ENCODE results near the gene COL25A1.
"Not testable (repeated sequence)": the region's sequence is repeated elsewhere in the genome, so short reads cannot be mapped to it uniquely, and the experiment has no call there.

COL25A1 gene

DNA sequence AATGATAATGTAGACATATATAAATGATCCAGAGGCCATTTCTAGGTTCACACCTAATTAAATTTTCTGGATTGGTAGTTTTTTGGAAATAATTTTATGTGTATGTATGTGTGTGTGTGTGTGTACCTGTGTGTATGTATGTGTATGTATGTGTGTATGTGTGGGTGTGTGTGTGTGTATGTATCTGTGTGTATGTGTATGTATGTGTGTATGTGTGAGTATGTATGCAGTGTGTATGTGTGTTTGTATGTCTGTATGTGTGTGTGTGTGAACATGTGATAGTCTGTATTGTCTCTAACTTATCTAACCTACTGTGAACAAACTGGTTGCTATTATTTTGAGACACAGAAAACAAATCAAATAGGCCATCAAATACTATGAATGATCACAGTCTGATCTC is 152.6 kb downstream of the COL25A1 start:
- DNase-seq (ENCODE audit: low read depth): no peak
- TF ChIP-seq, protein P1, sequence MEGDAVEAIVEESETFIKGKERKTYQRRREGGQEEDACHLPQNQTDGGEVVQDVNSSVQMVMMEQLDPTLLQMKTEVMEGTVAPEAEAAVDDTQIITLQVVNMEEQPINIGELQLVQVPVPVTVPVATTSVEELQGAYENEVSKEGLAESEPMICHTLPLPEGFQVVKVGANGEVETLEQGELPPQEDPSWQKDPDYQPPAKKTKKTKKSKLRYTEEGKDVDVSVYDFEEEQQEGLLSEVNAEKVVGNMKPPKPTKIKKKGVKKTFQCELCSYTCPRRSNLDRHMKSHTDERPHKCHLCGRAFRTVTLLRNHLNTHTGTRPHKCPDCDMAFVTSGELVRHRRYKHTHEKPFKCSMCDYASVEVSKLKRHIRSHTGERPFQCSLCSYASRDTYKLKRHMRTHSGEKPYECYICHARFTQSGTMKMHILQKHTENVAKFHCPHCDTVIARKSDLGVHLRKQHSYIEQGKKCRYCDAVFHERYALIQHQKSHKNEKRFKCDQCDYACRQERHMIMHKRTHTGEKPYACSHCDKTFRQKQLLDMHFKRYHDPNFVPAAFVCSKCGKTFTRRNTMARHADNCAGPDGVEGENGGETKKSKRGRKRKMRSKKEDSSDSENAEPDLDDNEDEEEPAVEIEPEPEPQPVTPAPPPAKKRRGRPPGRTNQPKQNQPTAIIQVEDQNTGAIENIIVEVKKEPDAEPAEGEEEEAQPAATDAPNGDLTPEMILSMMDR (conservative IDR thresholded peaks at IDR 0.05; ENCODE audit: control insufficient read depth, insufficient read depth, low read depth, low read length): no peak
- H3K4me3 ChIP-seq (ENCODE audit: control insufficient read depth, low read depth, low read length): no peak overlapping the region

DNA sequence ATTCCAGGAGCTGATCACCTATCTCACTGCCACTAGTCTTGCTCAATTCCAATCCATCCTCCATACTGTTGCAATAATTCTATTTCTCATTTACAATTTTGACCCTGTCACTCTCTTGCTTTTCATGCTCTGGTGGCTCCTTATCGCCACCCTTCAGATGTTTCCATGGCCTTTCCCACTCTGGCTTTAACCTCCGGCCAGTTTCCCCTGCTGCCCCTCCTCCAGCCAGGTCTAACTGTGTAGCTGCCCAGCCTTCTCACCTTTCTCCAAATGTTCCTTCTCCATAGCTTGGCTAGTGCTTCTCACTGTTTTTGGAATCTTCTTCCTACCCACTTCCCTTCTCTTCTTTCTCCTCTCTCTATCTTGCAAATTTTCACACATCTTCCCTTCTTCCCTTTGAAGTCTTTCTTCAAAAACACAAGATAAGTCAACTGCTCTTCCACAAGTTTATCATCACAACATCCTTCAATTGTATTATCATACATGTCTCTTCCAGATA is 153.8 kb downstream of the COL25A1 start:
- no peak for DNase-seq (ENCODE audit: low read depth)
- TF ChIP-seq, protein P1 (conservative IDR thresholded peaks at IDR 0.05; ENCODE audit: control insufficient read depth, insufficient read depth, low read depth, low read length): no peak
- no peak overlapping the region for H3K4me3 ChIP-seq (ENCODE audit: control insufficient read depth, low read depth, low read length)

DNA sequence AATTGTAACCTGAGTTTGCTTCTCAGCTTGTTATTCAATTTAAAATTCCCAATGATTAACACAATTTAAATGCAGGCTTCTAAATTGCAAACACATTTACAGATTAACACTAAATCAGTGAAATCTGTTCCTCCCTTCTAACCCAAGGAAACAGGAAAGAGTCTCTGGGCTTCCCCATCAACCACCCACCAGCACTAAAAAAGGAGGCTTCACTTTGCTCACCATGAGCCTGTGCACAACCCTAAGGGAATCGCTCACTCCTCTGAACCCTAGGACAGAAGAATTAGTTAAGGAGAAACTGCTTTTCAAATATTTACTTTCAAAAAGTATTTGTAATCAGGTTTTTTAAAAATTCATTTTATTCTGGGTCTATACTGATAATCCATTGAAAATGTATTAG is 155.3 kb downstream of the COL25A1 start:
- TF ChIP-seq, protein P1 (conservative IDR thresholded peaks at IDR 0.05; ENCODE audit: control insufficient read depth, insufficient read depth, low read depth, low read length): no peak

DNA sequence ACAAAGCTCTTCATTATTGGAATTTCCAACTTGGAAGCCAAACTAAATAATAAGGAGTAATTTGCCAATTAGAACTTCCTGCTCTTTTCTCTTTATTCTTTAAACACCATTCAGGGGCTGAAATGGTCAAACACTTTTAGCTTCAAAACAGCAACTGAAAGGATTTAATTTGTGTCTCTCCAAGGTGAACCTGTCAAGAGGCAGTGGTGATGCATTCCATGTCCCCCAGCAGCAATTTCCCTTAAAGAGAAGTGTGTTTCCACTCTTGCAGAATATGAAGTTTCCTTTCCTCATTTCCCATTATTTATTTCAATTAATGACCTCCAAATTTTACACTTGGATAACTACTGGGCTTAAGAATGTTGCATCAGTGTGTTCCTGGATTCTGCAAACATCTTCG is 156.0 kb downstream of the COL25A1 start:
- TF ChIP-seq, protein P1 (conservative IDR thresholded peaks at IDR 0.05; ENCODE audit: control insufficient read depth, insufficient read depth, low read depth, low read length): no peak
- no peak overlapping the region for H3K4me3 ChIP-seq (ENCODE audit: control insufficient read depth, low read depth, low read length)
- no peak for DNase-seq (ENCODE audit: low read depth)

More for the DNA sequence above, 155.3 kb downstream of the COL25A1 start:
- no peak for DNase-seq (ENCODE audit: low read depth)
- H3K4me3 ChIP-seq (ENCODE audit: control insufficient read depth, low read depth, low read length): no peak overlapping the region

DNA sequence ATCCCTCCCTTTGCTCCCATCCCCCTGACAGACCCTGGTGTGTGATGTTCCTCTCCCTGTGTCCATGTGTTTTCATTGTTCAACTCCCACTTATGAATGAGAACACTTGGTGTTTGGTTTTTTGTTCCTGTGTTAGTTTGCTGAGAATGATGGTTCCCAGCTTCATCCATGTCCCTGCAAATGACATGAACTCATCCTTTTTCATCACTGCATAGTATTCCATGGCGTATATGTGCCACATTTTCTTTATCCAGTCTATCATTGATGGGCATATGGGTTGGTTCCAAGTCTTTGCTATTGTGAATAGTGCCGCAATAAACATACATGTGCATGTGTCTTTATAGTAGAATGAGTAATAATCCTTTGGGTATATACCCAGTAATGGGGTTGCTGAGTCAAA is 164.3 kb downstream of the COL25A1 start:
- H3K4me3 ChIP-seq (ENCODE audit: control insufficient read depth, low read depth, low read length); DNase-seq (ENCODE audit: low read depth): not testable (repeated sequence)

DNA sequence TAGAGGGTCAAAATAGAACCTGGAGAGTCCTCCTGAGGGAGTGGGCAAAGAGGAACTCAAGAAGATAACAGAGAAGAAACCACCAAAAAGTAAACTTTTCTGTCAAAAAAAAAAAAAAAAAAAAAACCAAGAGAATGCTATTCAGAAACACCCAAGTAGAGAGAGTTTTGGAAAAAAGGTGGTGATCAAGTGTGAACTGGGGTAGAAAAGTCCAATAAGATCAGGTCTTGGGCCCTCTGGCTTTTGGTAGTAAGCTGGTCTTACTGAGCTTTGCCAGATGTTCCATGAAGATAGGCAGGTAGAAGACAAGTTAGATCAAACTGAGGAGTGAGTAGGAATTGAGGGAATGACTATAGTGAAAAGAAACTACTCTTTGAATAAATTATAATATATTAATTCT is 167.5 kb downstream of the COL25A1 start:
- H3K4me3 ChIP-seq (ENCODE audit: control insufficient read depth, low read depth, low read length): no peak overlapping the region
- DNase-seq (ENCODE audit: low read depth): no peak
- TF ChIP-seq, protein P1 (conservative IDR thresholded peaks at IDR 0.05; ENCODE audit: control insufficient read depth, insufficient read depth, low read depth, low read length): no peak

DNA sequence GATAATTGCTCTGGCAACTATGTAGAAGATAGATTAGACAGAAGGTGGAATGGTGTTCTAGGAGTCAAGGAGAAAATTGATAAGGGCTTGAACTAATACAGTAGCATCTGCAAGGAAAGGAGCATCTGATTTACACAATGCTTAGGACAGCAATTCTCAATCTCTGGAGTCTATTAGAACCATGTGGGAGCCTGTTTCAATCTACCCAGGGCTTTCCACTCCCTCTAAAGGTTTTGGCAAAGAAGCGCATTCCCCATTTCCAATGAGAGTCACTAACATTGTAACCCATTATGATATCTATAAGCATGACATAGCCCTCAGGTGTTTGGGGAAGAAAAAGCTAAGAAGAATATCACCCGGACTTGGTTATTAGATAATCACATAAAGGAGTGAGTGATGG is 168.2 kb downstream of the COL25A1 start:
- TF ChIP-seq, protein P1 (conservative IDR thresholded peaks at IDR 0.05; ENCODE audit: control insufficient read depth, insufficient read depth, low read depth, low read length): no peak
- H3K4me3 ChIP-seq (ENCODE audit: control insufficient read depth, low read depth, low read length): no peak overlapping the region
- DNase-seq (ENCODE audit: low read depth): no peak

Measured in fibroblast of mammary gland (primary cell).